ENCODE data around the gene SEC31B. TPM values are rescaled to one million over a fixed set of nuclear protein-coding genes. Genes with fewer than 3 reads are reported as not detected.

The SEC31B gene
- polyA plus RNA-seq, 3 donors = 0.05 to 50.2 (median 0.09) TPM

- Mint-ChIP-seq H3K4me1 (peaks cover 14% of the 10 kb centered on the region), H3K36me3 (peaks cover 0 to 2% of the 10 kb centered on the region in 2 donors), H3K4me3 (peak overlapping the region in 1 of 2 donors; percentile 6), H3K9me3 (peaks cover 0 to 10% (median 2%) of the 10 kb centered on the region in 7 donors), H3K27me3 (ENCODE audit: low read depth in 3 of 3) (peaks cover 48 to 54% (median 49%) of the 10 kb centered on the region in 3 donors), H3K27ac (no peak overlapping the region)
- no peak overlapping the region for H3K4me2 ChIP-seq (replicated peaks; ENCODE audit: extremely low read depth, low read length, poor library complexity, severe bottlenecking)
- no peaks in the 10 kb centered on the region for H3K79me2 ChIP-seq (ENCODE audit: insufficient read depth, low read length)
- intact Hi-C loops (cut with micrococcal nuclease) = no loop called here
- no peak overlapping the region for H3K27ac ChIP-seq (ENCODE audit: low read depth in 1 of 2, low read length in 2 of 2)
- no peak overlapping the region for H3K9ac ChIP-seq (ENCODE audit: insufficient read depth, low read length, poor library complexity, severe bottlenecking)
- no peak for TF ChIP-seq CTCF (IDR thresholded peaks at IDR 0.05)
- H3K27me3 ChIP-seq (ENCODE audit: control insufficient read depth in 2 of 2, insufficient read depth in 2 of 2, low read length in 2 of 2) = peaks cover 26 to 53% of the 10 kb centered on the region in 2 donors
- no peaks in the 10 kb centered on the region for H4K20me1 ChIP-seq (ENCODE audit: insufficient read depth, low read length)
- no peak for DNase-seq
- WGBS (ENCODE audit: insufficient coverage) = 55% methylated on average over 2 of the region's 5 CpGs
- peaks cover 14 to 15% of the 10 kb centered on the region in 2 donors for H3K4me1 ChIP-seq (ENCODE audit: control insufficient read depth in 1 of 2, insufficient read depth in 2 of 2, low read length in 2 of 2)
- no peak overlapping the region for H3K4me3 ChIP-seq (replicated peaks in 1 of 3; ENCODE audit: low read depth in 2 of 3, low read length in 3 of 3)
- H2AFZ ChIP-seq (ENCODE audit: insufficient read depth, low read depth, low read length, poor library complexity, severe bottlenecking) = no peak overlapping the region
- no peaks in the 10 kb centered on the region for H3K36me3 ChIP-seq (replicated peaks in 1 of 2; ENCODE audit: control insufficient read depth in 1 of 2, insufficient read depth in 2 of 2, low read length in 2 of 2)
- H3K9me3 ChIP-seq (replicated peaks in 1 of 2; ENCODE audit: control insufficient read depth in 1 of 2, insufficient read depth in 1 of 2, low read length in 2 of 2) = no peaks in the 10 kb centered on the region
Observed at GRCh38 chr10:100477970-100478369, 41.7 kb downstream of the SEC31B start.

- no peak overlapping the region for H2AFZ ChIP-seq (ENCODE audit: insufficient read depth, low read depth, low read length, poor library complexity, severe bottlenecking)
- H3K4me3 Mint-ChIP-seq = no peak overlapping the region
- H3K4me3 ChIP-seq (replicated peaks in 1 of 3; ENCODE audit: low read depth in 2 of 3, low read length in 3 of 3) = no peak overlapping the region
- H3K27me3 Mint-ChIP-seq (ENCODE audit: low read depth in 3 of 3) = peaks cover 3 to 17% (median 15%) of the 10 kb centered on the region in 3 donors
- no peak for DNase-seq
- H3K9me3 Mint-ChIP-seq = no peaks in the 10 kb centered on the region
- H3K9ac ChIP-seq (ENCODE audit: insufficient read depth, low read length, poor library complexity, severe bottlenecking) = no peak overlapping the region
- H3K36me3 Mint-ChIP-seq = no peaks in the 10 kb centered on the region
- H3K4me1 Mint-ChIP-seq = no peaks in the 10 kb centered on the region
- no peak for TF ChIP-seq CTCF (IDR thresholded peaks at IDR 0.05)
- H3K27ac Mint-ChIP-seq = no peak overlapping the region
- no peaks in the 10 kb centered on the region for H3K4me1 ChIP-seq (ENCODE audit: control insufficient read depth in 1 of 2, insufficient read depth in 2 of 2, low read length in 2 of 2)
- WGBS (ENCODE audit: insufficient coverage) = 100% methylated on average over 1 of the region's 3 CpGs
- H4K20me1 ChIP-seq (ENCODE audit: insufficient read depth, low read length) = no peaks in the 10 kb centered on the region
- H3K36me3 ChIP-seq (replicated peaks in 1 of 2; ENCODE audit: control insufficient read depth in 1 of 2, insufficient read depth in 2 of 2, low read length in 2 of 2) = no peaks in the 10 kb centered on the region
- intact Hi-C loops (cut with micrococcal nuclease) = no loop called here
- H3K27ac ChIP-seq (ENCODE audit: low read depth in 1 of 2, low read length in 2 of 2) = no peak overlapping the region
- H3K4me2 ChIP-seq (replicated peaks; ENCODE audit: extremely low read depth, low read length, poor library complexity, severe bottlenecking) = no peak overlapping the region
- peaks cover 17 to 30% of the 10 kb centered on the region in 2 donors for H3K27me3 ChIP-seq (ENCODE audit: control insufficient read depth in 2 of 2, insufficient read depth in 2 of 2, low read length in 2 of 2)
- no peaks in the 10 kb centered on the region for H3K79me2 ChIP-seq (ENCODE audit: insufficient read depth, low read length)
- H3K9me3 ChIP-seq (replicated peaks in 1 of 2; ENCODE audit: control insufficient read depth in 1 of 2, insufficient read depth in 1 of 2, low read length in 2 of 2) = no peaks in the 10 kb centered on the region
Observed at GRCh38 chr10:100470367-100470766, 49.3 kb downstream of the SEC31B start.

Measured in CD14-positive monocyte (primary cell).